IMR-90 (cell line): ENCODE data around the gene KIF18B. TPM values are rescaled to one million over a fixed set of nuclear protein-coding genes. Genes with fewer than 3 reads are reported as not detected.

Experiments
- ATAC-seq: fragments of 200-7000 bp; cut with Tn5 transposase; 2 replicates; pipeline ENCODE4 v1.9.1; 2020; ENCODE audit warnings: low read depth, mild to moderate bottlenecking, moderate library complexity
- BruUV-seq: library from RNA; stranded (reverse); fragments of 400-500 nt; replicated peaks from 2 replicates; lab custom pipeline; 2021; lab: Mats Ljungman, UMichigan
- CTCF ChIA-PET: fragments of 300-600 bp; formaldehyde crosslinking; extraction: SDS; loops from one replicate; lab custom pipeline; 2021; ENCODE audit warnings: antibody characterized with exemption; lab: Yijun Ruan, JAX
- POLR2A ChIA-PET: fragments of 300-600 bp; sonication (Branson Sonifier 250); formaldehyde crosslinking; loops from one replicate; lab custom pipeline; 2022; ENCODE audit warnings: antibody characterized with exemption; ENCODE audit not compliant: unreplicated experiment; lab: Charles Lee
- DNase-seq: peaks from one replicate; pipeline ENCODE4 v3.0.0; 2013
- H2AFZ ChIP-seq: replicated peaks from 2 replicates; pipeline ENCODE3; 2013; ENCODE audit warnings: low read length, mild to moderate bottlenecking; ENCODE audit not compliant: poor library complexity
- H2AK5ac ChIP-seq: 2 replicates; pipeline ENCODE4 v1.6.1; 2013; ENCODE audit warnings: low read depth, low read length, inconsistent platforms
- H2AK9ac ChIP-seq: replicated peaks from 2 replicates; pipeline ENCODE3; 2013; ENCODE audit warnings: mild to moderate bottlenecking, low read depth, low read length, moderate library complexity; ENCODE audit not compliant: poor library complexity
- H2BK120ac ChIP-seq: 2 replicates; pipeline ENCODE4 v1.6.1; 2013; ENCODE audit warnings: low read depth, low read length, inconsistent platforms
- H2BK15ac ChIP-seq: 3 replicates; pipeline ENCODE4 v1.6.1; 2013; ENCODE audit warnings: low read depth, low read length, inconsistent platforms
- H2BK20ac ChIP-seq: 2 replicates; pipeline ENCODE4 v1.6.1; 2013; ENCODE audit warnings: low read depth, mild to moderate bottlenecking, inconsistent platforms, low read length, moderate library complexity
- H2BK5ac ChIP-seq: 2 replicates; pipeline ENCODE4 v1.6.1; 2013; ENCODE audit warnings: mild to moderate bottlenecking, low read depth, low read length, inconsistent platforms; ENCODE audit not compliant: poor library complexity, severe bottlenecking
- H3K14ac ChIP-seq: replicated peaks from 2 replicates; pipeline ENCODE4 v1.6.1; 2013; ENCODE audit warnings: low read depth, low read length, inconsistent platforms
- H3K18ac ChIP-seq: 2 replicates; pipeline ENCODE4 v1.6.1; 2013; ENCODE audit warnings: low read depth, low read length, control low read depth
- H3K23ac ChIP-seq: 2 replicates; pipeline ENCODE4 v1.6.1; 2013; ENCODE audit warnings: low read depth, low read length, inconsistent platforms
- H3K27ac ChIP-seq: 2 replicates; pipeline ENCODE4 v1.5.1; 2013; ENCODE audit warnings: mild to moderate bottlenecking, control low read depth, low read length; ENCODE audit not compliant: insufficient read depth
- H3K27me3 ChIP-seq: 2 replicates; pipeline ENCODE4 v1.6.1; 2013; ENCODE audit warnings: low read length; ENCODE audit not compliant: control insufficient read depth, insufficient read depth
- H3K36me3 ChIP-seq: 2 replicates; pipeline ENCODE4 v1.6.1; 2013; ENCODE audit warnings: low read length, mixed read lengths; ENCODE audit not compliant: control insufficient read depth, insufficient read depth
- H3K4ac ChIP-seq: 2 replicates; pipeline ENCODE4 v1.6.1; 2013; ENCODE audit warnings: low read depth, low read length, inconsistent platforms
- H3K4me1 ChIP-seq: 2 replicates; pipeline ENCODE4 v1.6.1; 2013; ENCODE audit warnings: low read length, mixed read lengths; ENCODE audit not compliant: control insufficient read depth, insufficient read depth
- H3K4me2 ChIP-seq: 2 replicates; pipeline ENCODE4 v1.6.1; 2013; ENCODE audit warnings: low read depth, mild to moderate bottlenecking, control low read depth, low read length, moderate library complexity
- H3K4me3 ChIP-seq: 2 replicates; pipeline ENCODE4 v1.5.1; 2013; ENCODE audit warnings: low read depth, mild to moderate bottlenecking, control low read depth, low read length, moderate library complexity; ENCODE audit not compliant: insufficient read depth
- H3K56ac ChIP-seq: 2 replicates; pipeline ENCODE4 v1.6.1; 2013; ENCODE audit warnings: low read length, inconsistent platforms; ENCODE audit not compliant: insufficient read depth; ENCODE audit errors: extremely low read depth
- H3K79me1 ChIP-seq, 2 experiments: 2 replicates each; pipeline ENCODE4 v1.6.1; 2013; ENCODE audit warnings: low read length in 2 of 2, inconsistent platforms in 1 of 2, low read depth in 1 of 2
- H3K9ac ChIP-seq: 2 replicates; pipeline ENCODE4 v1.6.1; 2013; ENCODE audit warnings: low read depth, low read length, control low read depth
- H3K9me1 ChIP-seq: 2 replicates; pipeline ENCODE4 v1.6.1; 2013; ENCODE audit warnings: low read length, inconsistent platforms; ENCODE audit not compliant: insufficient read depth
- H3K9me3 ChIP-seq: 2 replicates; pipeline ENCODE4 v1.6.1; 2013; ENCODE audit warnings: low read length; ENCODE audit not compliant: control insufficient read depth, insufficient read depth
- H4K20me1 ChIP-seq: 2 replicates; pipeline ENCODE4 v1.6.1; 2013; ENCODE audit warnings: low read length, inconsistent platforms; ENCODE audit not compliant: insufficient read depth
- H4K5ac ChIP-seq: 2 replicates; pipeline ENCODE4 v1.6.1; 2013; ENCODE audit warnings: mild to moderate bottlenecking, low read depth, low read length, control low read depth
- H4K8ac ChIP-seq, 2 experiments: 2 replicates each; pipeline ENCODE4 v1.6.1; 2013; ENCODE audit warnings: low read depth in 2 of 2, low read length in 2 of 2, control low read depth in 1 of 2, inconsistent platforms in 1 of 2
- H4K91ac ChIP-seq: 2 replicates; pipeline ENCODE4 v1.6.1; 2013; ENCODE audit warnings: low read depth, low read length, inconsistent platforms; ENCODE audit not compliant: insufficient read depth
- BHLHE40 ChIP-seq: fragments of 150-350 bp; IDR thresholded peaks from 2 replicates; pipeline ENCODE4 v1.6.1; 2016; ENCODE audit warnings: mild to moderate bottlenecking, low read depth, low read length
- WGBS, 2 experiments: methylation state at CpG; one replicate each; pipeline versions ENCODE4 v1.1.5 to v1.1.7; 2013; ENCODE audit warnings: missing lambda C conversion rate in 2 of 2; ENCODE audit not compliant: insufficient read length in 1 of 2; ENCODE audit errors: extremely low coverage in 2 of 2; 5-methylcytosine and 5-hydroxymethylcytosine counted together
- dilution Hi-C: fragments of 300-500 bp; cut with HindIII; formaldehyde crosslinking; loops from one replicate; pipeline ENCODE4 v1.14.3; 2018; ENCODE audit warnings: low sequenced_read_pairs; ENCODE audit not compliant: unreplicated experiment
- in situ Hi-C: fragments of 300-500 bp; cut with MboI; formaldehyde crosslinking; loops from 3 replicates; pipeline ENCODE4 v1.14.3; 2019; ENCODE audit warnings: low sequenced_read_pairs, inconsistent platforms, mixed read lengths
- intact Hi-C: fragments of 100-400 bp; cut with micrococcal nuclease; formaldehyde crosslinking; loops from 2 replicates; pipeline ENCODE4 v1.10.0; 2022
- microRNA-seq, 2 experiments: library from miRNA; stranded (forward) in 1 of 2; unstranded in 1 of 2; fragments of 10-50 nt in 1 of 2; fragments of <30 nt in 1 of 2; gene quantifications in 1 of 2; microRNA quantifications in 1 of 2; one replicate each; pipeline versions ENCODE3 to v1.1.0; 2013 to 2020; ENCODE audit not compliant: insufficient read depth in 1 of 2, insufficient read length in 1 of 2, unreplicated experiment in 1 of 2
- polyA plus RNA-seq, 3 experiments: library from polyadenylated mRNA; depleted of rRNA; stranded (reverse); fragments of >200 nt; gene quantifications; 2 replicates each; pipeline ENCODE4 v1.2.3, GENCODE V29; 2012; ENCODE audit warnings: low replicate concordance in 1 of 3
- small RNA-seq, 5 experiments: library from RNA; depleted of rRNA; stranded (forward); fragments of <200 nt; gene quantifications; one replicate each; pipeline ENCODE3, GENCODE V24; 2012
- total RNA-seq: library from RNA; depleted of rRNA; stranded (reverse); fragments of >200 nt; gene quantifications from 2 replicates; pipeline ENCODE4 v1.2.3, GENCODE V29; 2012; rRNA removed

Gene KIF18B
- total and polyA plus RNA-seq, 2 of the 4 experiments (the other 2 are of a cell fraction), result 1.3 to 16.0 TPM

DNA sequence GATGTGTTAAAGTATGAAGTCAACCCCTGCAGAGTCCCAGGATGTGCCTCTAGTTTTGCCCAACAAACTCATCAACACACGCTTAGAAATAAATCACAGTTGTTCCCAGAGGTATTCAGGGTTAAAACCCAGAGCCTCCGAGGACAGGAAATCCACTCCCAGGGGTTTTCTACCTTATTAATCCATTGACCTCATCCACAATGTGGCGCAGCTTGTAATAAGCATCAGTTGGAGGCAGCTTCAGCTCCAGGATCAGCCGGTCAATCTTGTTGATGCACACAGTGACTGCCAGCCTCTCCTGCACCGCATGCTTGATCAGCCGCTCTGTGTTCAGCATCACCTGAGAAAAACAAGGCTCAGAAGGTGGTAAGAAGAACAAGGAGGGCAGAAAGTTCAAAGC is 71.8 kb downstream of the KIF18B start:
- Histone ChIP-seq H3K18ac (no peak overlapping the region), H3K4me2 (no peak overlapping the region), H4K20me1 (no peaks in the 10 kb centered on the region), H3K9ac (no peak overlapping the region), H3K4ac (no peak overlapping the region), H2BK20ac (no peak overlapping the region), H2BK15ac (no peak overlapping the region), H3K9me3 (no peaks in the 10 kb centered on the region), H3K36me3 (peaks cover 49% of the 10 kb centered on the region), H3K4me3 (no peak overlapping the region), H3K9me1 (no peaks in the 10 kb centered on the region), H2BK5ac (no peak overlapping the region), H3K56ac (no peak overlapping the region), H2AK9ac (no peak overlapping the region), H3K4me1 (no peaks in the 10 kb centered on the region), H4K91ac (no peak overlapping the region), H3K23ac (no peak overlapping the region), H4K8ac (no peak overlapping the region), H3K14ac (no peak overlapping the region), H2AFZ (no peak overlapping the region), H3K27ac (no peak overlapping the region), H3K79me1 (peaks cover 0 to 21% of the 10 kb centered on the region in 2 experiments; a peak in 2 of 4 replicates), H2AK5ac (no peak overlapping the region), H2BK120ac (no peak overlapping the region), H3K27me3 (no peaks in the 10 kb centered on the region), H4K5ac (no peak overlapping the region)
- no TSS peak for BruUV-seq
- CTCF ChIA-PET, result no interaction called here
- POLR2A ChIA-PET, result no interaction called here
- ATAC-seq (no peak), DNase-seq (no peak)
- no peak for TF ChIP-seq BHLHE40
- dilution Hi-C loops (no loop called here), in situ Hi-C loops (no loop called here), intact Hi-C loops (no loop called here)
- 83% methylated on average over 1 of the region's 6 CpGs; no CpG with 5 or more reads in 1 of the 2 experiments for WGBS, 2 experiments

Small RNA genes within 50 kb of the gene (microRNA-seq; reads per million reads assigned to microRNA genes)
- gene AC015936.2 (ENCODE audit: insufficient read depth, insufficient read length), result not detected
- not detected for gene CCDC103 (ENCODE audit: insufficient read depth, insufficient read length)
- gene MIR6783 (ENCODE audit: insufficient read depth in 1 of 2, insufficient read length in 1 of 2, unreplicated experiment in 1 of 2), result 0.73 to 6.2 reads per million in 2 experiments
- gene RN7SL405P (ENCODE audit: insufficient read depth, insufficient read length), result not detected

Small RNA genes within 50 kb of the gene (small RNA-seq; reads per million reads assigned to genes)
- 0 reads per million in 5 experiments for gene AC015936.2
- gene CCDC103, result 0 reads per million in 5 experiments
- 0 to 11.1 (median 7.2) reads per million in 5 experiments for gene MIR6783
- 0 reads per million in 5 experiments for gene RN7SL405P

Other genes starting within 250 kb of the KIF18B start
- gene DBF4B, start 239.1 kb downstream of the KIF18B start, total RNA-seq, result 3.6 TPM in 2 replicates
- gene DBF4B, start 239.1 kb downstream of the KIF18B start, polyA plus RNA-seq (2012; rRNA removed), result 10.2 and 10.7 TPM in 2 replicates
- gene ADAM11, start 188.8 kb downstream of the KIF18B start, total RNA-seq, result 0.28 and 0.36 TPM in 2 replicates
- gene ADAM11, start 188.8 kb downstream of the KIF18B start, polyA plus RNA-seq (2012; rRNA removed), result 0.46 and 0.53 TPM in 2 replicates
- 53.3 and 69.7 TPM in 2 replicates for gene GJC1, start 117.5 kb downstream of the KIF18B start, total RNA-seq
- gene GJC1, start 117.5 kb downstream of the KIF18B start, polyA plus RNA-seq (2012; rRNA removed), result 23.9 and 24.1 TPM in 2 replicates
- not detected in 2 replicates for gene HIGD1B, start 99.9 kb downstream of the KIF18B start, total RNA-seq
- not detected in 2 replicates for gene HIGD1B, start 99.9 kb downstream of the KIF18B start, polyA plus RNA-seq (2012; rRNA removed)
- gene EFTUD2, start 48.3 kb downstream of the KIF18B start, total RNA-seq, result 126 and 178 TPM in 2 replicates
- 72.5 and 74.8 TPM in 2 replicates for gene EFTUD2, start 48.3 kb downstream of the KIF18B start, polyA plus RNA-seq (2012; rRNA removed)
- gene GFAP, start 32.3 kb downstream of the KIF18B start, total RNA-seq, result 0.18 TPM in 1 of 2 replicates, not detected in the other
- gene GFAP, start 32.3 kb downstream of the KIF18B start, polyA plus RNA-seq (2012; rRNA removed), result 0.19 and 0.40 TPM in 2 replicates
- gene C1QL1, start 20.5 kb upstream of the KIF18B start, total RNA-seq, result 0.18 and 0.28 TPM in 2 replicates
- gene C1QL1, start 20.5 kb upstream of the KIF18B start, polyA plus RNA-seq (2012; rRNA removed), result 0.84 and 1.5 TPM in 2 replicates
- 42.5 and 47.9 TPM in 2 replicates for gene DCAKD, start 103.9 kb upstream of the KIF18B start, total RNA-seq
- 31.3 and 32.3 TPM in 2 replicates for gene DCAKD, start 103.9 kb upstream of the KIF18B start, polyA plus RNA-seq (2012; rRNA removed)
- 57.5 and 60.6 TPM in 2 replicates for gene NMT1, start 113.5 kb upstream of the KIF18B start, total RNA-seq
- 36.0 and 38.0 TPM in 2 replicates for gene NMT1, start 113.5 kb upstream of the KIF18B start, polyA plus RNA-seq (2012; rRNA removed)
- gene PLCD3, start 184.7 kb upstream of the KIF18B start, total RNA-seq, result 5.3 and 5.6 TPM in 2 replicates
- gene PLCD3, start 184.7 kb upstream of the KIF18B start, polyA plus RNA-seq (2012; rRNA removed), result 36.6 and 39.0 TPM in 2 replicates
- gene ACBD4, start 187.9 kb upstream of the KIF18B start, total RNA-seq, result 1.7 and 2.3 TPM in 2 replicates
- 5.7 and 6.1 TPM in 2 replicates for gene ACBD4, start 187.9 kb upstream of the KIF18B start, polyA plus RNA-seq (2012; rRNA removed)
- gene HEXIM1, start 200.7 kb upstream of the KIF18B start, total RNA-seq, result 5.9 and 8.6 TPM in 2 replicates
- 14.5 TPM in 2 replicates for gene HEXIM1, start 200.7 kb upstream of the KIF18B start, polyA plus RNA-seq (2012; rRNA removed)
- gene HEXIM2, start 214.1 kb upstream of the KIF18B start, total RNA-seq, result 5.6 and 6.1 TPM in 2 replicates
- 4.5 TPM in 2 replicates for gene HEXIM2, start 214.1 kb upstream of the KIF18B start, polyA plus RNA-seq (2012; rRNA removed)